Epithelial cell of esophagus (primary cell): ENCODE results near the gene MOSPD2.

ENCODE experiments used
- DNase-seq: peaks from one replicate; pipeline ENCODE4 v3.0.0; 2010; ENCODE audit warnings: low read depth
- H3K4me3 ChIP-seq: 2 replicates; pipeline ENCODE4 v1.5.1; 2011; ENCODE audit warnings: mild to moderate bottlenecking, low read length, control low read depth
- TF ChIP-seq, protein P1 (sequence below): IDR thresholded peaks from 2 replicates; pipeline ENCODE4 v1.5.1; 2011; ENCODE audit warnings: low read depth, mild to moderate bottlenecking, low read length, control low read depth, inconsistent platforms; ENCODE audit not compliant: insufficient read depth; ENCODE audit errors: missing control alignments

The MOSPD2 gene

DNA sequence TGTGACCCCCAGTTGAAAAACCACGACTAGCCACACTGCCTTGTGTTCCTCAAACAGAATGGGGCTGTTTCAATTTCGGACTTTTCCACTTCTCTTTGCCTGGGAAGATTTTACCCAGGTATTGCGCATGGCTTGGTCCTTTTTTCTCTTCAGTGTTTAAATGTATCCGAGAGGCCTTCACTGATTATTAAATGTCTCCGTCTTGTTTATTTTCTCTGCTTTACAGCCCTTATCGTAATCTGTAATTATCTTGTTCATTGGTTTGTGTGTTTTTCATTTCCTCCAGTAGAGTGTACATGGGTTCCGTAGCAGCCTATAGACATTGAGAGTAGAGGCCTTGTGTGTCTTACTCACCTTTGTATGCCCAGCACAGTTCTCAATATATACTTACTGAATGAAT, 2.4 kb downstream of the MOSPD2 start:
- no peak overlapping the region for H3K4me3 ChIP-seq
- TF ChIP-seq, protein P1, sequence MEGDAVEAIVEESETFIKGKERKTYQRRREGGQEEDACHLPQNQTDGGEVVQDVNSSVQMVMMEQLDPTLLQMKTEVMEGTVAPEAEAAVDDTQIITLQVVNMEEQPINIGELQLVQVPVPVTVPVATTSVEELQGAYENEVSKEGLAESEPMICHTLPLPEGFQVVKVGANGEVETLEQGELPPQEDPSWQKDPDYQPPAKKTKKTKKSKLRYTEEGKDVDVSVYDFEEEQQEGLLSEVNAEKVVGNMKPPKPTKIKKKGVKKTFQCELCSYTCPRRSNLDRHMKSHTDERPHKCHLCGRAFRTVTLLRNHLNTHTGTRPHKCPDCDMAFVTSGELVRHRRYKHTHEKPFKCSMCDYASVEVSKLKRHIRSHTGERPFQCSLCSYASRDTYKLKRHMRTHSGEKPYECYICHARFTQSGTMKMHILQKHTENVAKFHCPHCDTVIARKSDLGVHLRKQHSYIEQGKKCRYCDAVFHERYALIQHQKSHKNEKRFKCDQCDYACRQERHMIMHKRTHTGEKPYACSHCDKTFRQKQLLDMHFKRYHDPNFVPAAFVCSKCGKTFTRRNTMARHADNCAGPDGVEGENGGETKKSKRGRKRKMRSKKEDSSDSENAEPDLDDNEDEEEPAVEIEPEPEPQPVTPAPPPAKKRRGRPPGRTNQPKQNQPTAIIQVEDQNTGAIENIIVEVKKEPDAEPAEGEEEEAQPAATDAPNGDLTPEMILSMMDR, result no peak
- DNase-seq, result no peak

DNA sequence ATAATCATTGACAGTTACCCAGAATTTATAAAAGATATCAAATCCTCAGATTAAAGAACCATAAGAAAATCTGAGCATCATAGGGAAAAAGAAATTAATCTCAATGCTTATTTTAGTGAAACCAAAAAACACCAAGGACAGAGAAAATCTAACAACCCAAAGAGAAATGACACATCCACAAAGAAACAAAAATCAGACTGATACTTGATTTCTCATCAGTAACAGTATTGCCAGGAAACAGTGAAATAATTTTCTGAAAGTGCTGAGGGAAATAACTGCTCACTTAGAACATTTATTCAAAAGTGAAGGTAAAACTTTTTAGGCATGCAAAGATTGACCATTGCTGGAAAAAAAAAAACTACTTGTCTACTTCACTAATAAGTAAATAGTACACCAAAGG, 10.6 kb downstream of the MOSPD2 start:
- DNase-seq, result no peak
- no peak overlapping the region for H3K4me3 ChIP-seq
- TF ChIP-seq, protein P1, result no peak

- TF ChIP-seq, protein P1, result no peak
- DNase-seq, result no peak
- H3K4me3 ChIP-seq, result no peak overlapping the region
Measured at GRCh38 chrX:14884714-14885113, 11.5 kb downstream of the MOSPD2 start.

- H3K4me3 ChIP-seq, result no peak overlapping the region
- TF ChIP-seq, protein P1, result no peak
Measured at GRCh38 chrX:14886252-14886651, 13.0 kb downstream of the MOSPD2 start.

GRCh38 chrX:14896273-14896672, 23.1 kb downstream of the MOSPD2 start:
- TF ChIP-seq, protein P1, result no peak
- no peak for DNase-seq

More at GRCh38 chrX:14886252-14886651, 13.0 kb downstream of the MOSPD2 start:
- no peak for DNase-seq

DNA sequence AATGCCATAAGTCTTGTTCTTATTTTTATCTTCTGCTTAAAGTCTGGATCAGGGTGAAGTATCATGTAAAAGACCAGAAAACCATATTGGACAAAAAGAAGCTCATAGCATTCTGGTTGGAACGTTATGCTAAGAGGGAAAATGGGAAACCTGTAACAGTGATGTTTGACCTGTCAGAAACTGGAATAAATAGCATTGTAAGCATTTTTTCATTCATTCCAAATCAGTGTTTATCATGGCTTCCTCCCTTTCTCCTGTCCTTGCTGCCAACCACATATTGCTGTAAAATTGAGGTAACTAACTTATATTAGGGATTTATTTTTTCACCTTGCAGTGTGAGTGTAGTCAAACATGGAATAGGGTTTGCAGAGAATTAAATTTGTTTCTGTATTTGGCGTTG, 23.8 kb downstream of the MOSPD2 start:
- no peak for DNase-seq
- H3K4me3 ChIP-seq, result no peak overlapping the region
- TF ChIP-seq, protein P1, result no peak

More at GRCh38 chrX:14896273-14896672, 23.1 kb downstream of the MOSPD2 start:
- no peak overlapping the region for H3K4me3 ChIP-seq

- DNase-seq, result peak; percentile 54
- no peak overlapping the region for H3K4me3 ChIP-seq
- TF ChIP-seq, protein P1, result no peak
Measured at GRCh38 chrX:14899607-14900006, 26.4 kb downstream of the MOSPD2 start.
